ENCODE measurements around the gene FCRL3.
"Not testable (repeated sequence)": the region's sequence is repeated elsewhere in the genome, so short reads cannot be mapped to it uniquely, and the experiment has no call there.

FCRL3 gene
- total RNA-seq = 2.6 to 5.6 reads per million in 2 donors

DNA sequence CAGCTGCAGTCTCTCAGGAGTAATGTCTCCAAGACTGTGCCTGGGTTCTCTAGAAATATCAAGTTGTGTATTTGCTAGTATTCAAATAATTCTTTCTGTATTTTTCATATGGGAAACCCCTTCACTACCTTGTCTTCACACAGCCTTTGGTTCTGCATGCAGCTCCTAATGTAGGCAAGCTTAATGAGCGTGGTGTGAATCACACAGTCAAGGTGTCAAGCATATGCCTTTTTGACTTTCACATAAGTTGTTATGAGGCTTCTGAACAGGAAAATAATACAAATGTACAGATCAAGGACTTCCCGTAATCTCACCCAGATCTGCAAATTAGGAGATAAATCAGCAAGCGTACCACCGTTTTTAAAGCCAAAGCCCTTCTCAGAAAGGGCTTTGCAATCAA, at the start of gene FCRL3:
Gene FCRL3, minus strand, starts transcription at position 38 of the 400 bp plus-strand sequence. CDS start 280 bp downstream, outside the sequence.
- DNase-seq = no peak

DNA sequence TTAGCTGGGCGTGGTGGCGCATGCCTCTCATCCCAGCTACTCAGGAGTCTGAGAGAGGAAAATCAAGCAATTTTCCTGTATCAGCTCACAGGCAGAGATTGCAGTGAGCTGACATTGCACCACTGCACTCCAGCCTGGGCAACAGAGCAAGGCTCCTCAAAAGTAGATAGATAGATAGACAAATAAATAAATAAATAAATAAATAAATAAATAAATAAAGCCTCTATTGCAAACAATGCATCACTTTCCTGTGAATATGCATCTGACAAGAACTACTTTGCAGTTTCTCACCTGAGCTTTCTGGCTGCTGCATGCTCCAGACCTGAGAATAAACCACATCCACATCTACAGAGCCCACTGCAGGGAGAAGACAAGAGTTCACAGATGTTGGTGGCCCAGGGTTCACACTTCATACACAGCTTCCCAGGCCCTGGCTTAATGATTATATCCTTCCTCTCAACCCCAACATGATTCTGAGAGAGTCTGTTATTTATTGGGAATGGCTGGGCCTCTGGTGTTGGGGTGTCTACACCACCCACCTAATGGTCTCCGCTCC, 47.8 kb upstream of the FCRL3 start:
- DNase-seq = no peak

DNA sequence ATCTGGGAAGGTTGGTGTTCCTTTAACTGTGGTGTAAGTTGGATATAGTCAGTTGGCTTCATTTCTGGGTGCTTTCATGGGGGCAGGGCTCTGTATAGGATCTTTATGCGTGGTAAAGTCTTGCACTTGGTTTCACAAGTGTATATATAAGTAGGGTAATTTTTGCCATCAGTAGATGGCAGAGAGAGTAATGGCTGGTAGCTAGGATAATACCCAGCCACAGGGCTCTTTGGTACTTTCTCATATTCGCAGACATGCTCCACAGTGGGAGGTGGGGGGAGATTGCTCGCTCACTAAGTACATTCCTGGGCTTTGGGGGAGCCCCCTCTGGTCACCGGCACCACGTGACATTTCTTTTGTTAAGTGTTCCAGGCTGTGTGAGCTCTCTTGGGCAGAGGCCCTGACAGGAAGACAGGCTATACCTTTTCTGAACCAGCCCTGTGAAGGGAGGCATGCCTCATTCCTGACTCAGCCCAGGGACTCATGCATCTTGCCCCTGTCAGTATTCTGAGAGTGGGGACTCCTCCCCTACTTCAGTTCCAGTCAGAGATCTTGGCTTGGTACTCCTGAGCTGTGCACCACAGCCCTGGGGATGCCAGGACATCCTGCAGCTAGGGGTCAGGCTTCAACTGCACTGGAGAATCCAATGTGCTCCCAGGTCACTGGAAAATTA, 38.8 kb upstream of the FCRL3 start:
- no peak for DNase-seq

- DNase-seq = not testable (repeated sequence)
Observed at GRCh38 chr1:157735991-157736390, 35.4 kb upstream of the FCRL3 start.

DNA sequence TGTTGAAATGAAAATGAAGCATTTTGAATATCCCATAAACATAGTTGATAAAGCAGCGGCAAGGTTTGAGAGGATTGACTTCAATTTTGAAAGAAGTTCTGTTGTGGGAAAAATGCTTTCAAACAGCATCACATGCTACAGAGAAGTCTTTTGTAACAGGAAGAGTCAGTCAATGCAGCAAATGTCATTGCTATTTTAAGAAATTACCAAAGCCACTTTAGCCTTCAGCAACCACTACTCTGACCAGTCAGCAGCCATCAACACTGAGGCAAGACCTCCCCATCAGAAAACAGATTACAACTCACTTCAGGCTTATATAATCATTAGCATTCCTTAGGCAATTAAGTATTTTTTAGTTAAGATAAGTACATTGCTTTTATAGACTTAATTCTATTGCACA, 33.8 kb upstream of the FCRL3 start:
- DNase-seq = no peak

DNA sequence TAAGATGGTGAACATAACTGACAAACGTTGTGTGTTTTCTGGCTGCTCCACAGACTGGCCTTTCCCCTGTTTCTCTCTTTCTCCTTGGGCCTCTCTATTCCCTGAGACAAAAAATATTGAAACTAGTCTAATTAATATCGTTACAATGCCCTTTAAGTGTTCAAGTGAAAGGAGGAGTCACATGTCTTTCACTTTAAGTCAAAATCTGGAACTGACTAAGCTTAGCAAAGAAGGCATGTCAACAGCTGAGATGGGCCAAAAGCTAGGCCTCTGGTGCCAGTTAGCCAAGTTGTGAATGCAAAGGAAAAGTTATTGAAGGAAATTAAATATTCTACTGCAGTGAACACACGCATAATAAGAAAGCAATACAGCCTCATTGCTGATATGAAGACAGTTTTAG, 32.2 kb upstream of the FCRL3 start:
- no peak for DNase-seq

- DNase-seq = no peak
Observed at GRCh38 chr1:157725221-157725577, 24.6 kb upstream of the FCRL3 start.

DNA sequence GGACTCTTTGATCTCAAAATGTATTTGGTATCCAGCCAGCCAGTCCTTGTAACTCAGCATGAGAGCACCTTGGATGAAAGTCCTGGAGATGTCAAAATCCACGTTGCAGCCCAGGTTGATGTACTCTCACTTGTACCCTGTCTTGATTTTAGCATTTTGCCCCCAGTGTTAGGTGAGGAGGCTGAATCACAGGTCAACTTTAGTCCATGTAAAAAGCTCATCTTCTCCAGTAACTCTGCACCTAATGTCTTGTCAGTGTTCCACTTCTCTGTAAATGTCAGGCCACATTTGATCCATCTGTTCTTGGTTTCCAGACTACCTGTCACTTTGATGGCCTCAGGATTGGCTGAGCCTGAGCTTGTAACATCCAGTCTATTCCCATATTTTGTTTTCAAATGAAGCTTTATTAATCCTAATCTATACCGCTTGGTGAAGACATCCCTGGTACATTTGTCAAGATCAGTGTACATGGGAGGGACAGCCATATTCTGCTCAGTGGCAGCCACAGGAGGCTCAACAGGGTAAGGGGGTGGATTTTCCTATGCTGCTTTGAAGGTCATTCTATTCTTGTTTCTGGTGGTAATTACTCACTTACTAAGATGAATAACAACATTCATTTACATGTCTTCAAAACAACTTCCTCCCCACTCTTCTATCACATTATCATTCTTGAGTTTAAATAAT, 24.1 kb upstream of the FCRL3 start:
- DNase-seq = no peak

GRCh38 chr1:157723157-157723556, 22.6 kb upstream of the FCRL3 start:
- no peak for DNase-seq

DNA sequence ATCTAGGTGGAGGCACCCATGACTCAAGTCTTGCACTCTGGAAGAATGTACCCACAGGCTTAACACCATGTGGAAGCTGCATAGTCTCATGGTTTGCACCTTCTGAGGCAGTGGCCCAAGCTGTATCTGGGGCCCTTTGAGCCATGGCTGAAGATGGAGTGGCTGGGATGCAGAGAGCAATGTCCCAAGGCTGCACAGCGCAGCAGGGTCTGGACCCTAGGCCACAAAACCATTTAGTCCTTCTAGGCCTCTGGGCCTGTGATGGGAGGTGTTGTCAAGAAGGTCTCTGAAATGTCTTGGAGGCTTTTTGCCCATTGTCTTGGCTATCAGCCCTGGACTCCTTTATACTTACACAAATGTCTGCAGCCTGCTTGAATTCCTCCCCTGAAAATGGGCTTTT, 21.4 kb upstream of the FCRL3 start:
- DNase-seq = no peak

GRCh38 chr1:157715736-157716135, 15.2 kb upstream of the FCRL3 start:
- DNase-seq = no peak

DNA sequence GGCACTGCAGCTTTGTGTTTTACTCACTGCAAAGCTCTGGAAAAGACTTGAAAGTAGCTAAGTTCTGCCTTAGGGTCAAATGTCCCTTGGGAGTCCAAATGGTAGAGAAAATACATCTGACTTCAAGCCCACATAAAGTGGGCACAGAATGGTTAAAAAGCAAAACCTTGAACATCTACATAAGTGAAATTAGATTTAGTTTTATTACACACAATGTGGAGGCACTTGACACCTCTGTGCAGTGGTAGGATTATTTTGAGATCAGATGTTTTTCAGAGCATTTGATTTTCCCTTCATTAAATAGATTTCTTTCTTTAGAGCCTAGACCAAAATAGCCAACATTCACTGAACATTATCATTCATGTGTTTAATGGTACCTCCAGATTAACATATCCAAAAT, 11.2 kb upstream of the FCRL3 start:
- DNase-seq = no peak

GRCh38 chr1:157704878-157705277, 4.3 kb upstream of the FCRL3 start:
- DNase-seq = no peak

DNA sequence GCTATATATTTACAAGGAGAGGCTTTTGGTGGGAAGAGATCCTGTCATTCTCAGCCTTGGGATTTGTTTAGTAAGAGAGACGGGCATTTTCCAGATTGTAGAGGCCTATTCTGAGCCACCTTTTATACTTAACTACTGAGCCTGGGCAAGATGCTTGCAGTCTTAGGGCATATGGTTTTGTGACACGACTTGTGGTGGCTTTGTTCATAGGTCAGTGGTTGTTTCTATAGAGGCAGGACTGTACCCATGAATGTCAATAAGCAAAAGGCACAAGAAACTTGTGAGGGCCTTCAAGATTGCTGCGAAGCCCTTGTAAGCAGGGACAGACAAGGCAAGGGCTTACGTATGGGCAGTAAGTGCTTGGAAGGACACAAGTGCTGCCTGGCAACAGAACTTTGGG, 3.4 kb upstream of the FCRL3 start:
- DNase-seq = no peak

DNA sequence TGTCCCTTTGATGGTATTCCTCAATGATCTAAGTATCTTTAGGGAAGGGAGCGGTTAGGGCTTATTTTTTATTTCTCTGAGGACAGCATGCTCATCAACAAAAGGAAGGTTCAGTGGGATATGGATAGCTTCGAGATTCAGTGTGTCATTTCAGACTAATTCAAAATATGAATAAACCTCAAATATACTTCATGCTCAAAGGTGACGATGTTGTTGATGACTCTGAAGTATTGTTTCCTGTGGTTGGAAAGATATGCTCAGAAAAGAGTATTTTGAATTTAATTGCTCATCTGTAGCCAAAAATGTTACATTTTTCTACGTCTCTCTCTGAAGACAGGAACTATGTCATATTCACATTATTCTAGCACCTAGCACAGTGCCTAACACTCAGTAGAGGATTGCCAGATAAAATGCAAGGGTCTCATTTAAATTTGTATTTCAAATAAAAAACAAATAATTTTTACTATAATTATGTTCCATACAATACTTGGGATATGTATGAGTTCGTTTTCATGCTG, 1.8 kb upstream of the FCRL3 start:
- no peak for DNase-seq

DNA sequence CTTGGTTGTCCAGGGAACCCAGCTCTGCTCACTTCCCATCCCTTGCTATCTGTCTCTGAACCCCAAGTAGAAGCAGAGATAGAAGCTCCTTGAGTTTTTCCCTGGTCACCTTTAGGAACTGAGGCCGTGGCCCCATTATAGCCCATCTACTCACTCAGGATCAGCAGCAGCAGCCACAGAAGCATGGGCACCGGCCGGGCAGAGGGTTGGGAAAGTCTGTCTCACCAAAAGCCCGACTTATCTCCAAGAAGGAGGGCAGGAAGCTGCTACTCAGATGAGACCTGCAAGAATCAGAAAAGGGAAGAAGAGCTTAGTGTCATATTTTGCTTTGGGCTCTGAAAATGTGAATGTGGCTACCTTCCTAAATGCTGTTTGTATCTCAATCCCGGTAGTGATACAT, 264 bp downstream of the FCRL3 start:
- DNase-seq = no peak

- no peak for DNase-seq
Observed at GRCh38 chr1:157697781-157698569, 2.6 kb downstream of the FCRL3 start.

- DNase-seq = no peak
Observed at GRCh38 chr1:157696966-157697628, 3.5 kb downstream of the FCRL3 start.

- DNase-seq = no peak
Observed at GRCh38 chr1:157695417-157695816, 5.2 kb downstream of the FCRL3 start.

- DNase-seq = no peak
Observed at GRCh38 chr1:157691285-157691920, 9.2 kb downstream of the FCRL3 start.

GRCh38 chr1:157682710-157683437, 17.7 kb downstream of the FCRL3 start:
- no peak for DNase-seq

GRCh38 chr1:157678721-157679120, 21.8 kb downstream of the FCRL3 start:
- DNase-seq = no peak
